Upper lobe of left lung (tissue), 6 donors: ENCODE measurements around the gene VEPH1. TPM values are rescaled to one million over a fixed set of nuclear protein-coding genes. Genes with fewer than 3 reads are reported as not detected.

Experiments used
- ATAC-seq, 2 donors: fragments of 200-7000 bp; cut with Tn5 transposase; one replicate each; pipeline ENCODE4 v1.9.1; 2022; ENCODE audit warnings: mild to moderate bottlenecking in 2 of 2, moderate library complexity in 2 of 2; ENCODE audit not compliant: low FRiP score in 2 of 2
- DNase-seq, 2 donors: peaks; one replicate each; pipeline ENCODE4 v3.0.0-alpha.2; 2019 to 2020
- H3K27ac ChIP-seq, 4 donors: fragments of 200-600 bp; sonication (generic); one replicate each; pipeline ENCODE4 v1.5.1; 2016 to 2019
- H3K27me3 ChIP-seq, 4 donors: fragments of 200-600 bp; sonication (generic); one replicate each; pipeline ENCODE4 v1.5.1; 2017 to 2019
- H3K36me3 ChIP-seq, 4 donors: fragments of 200-600 bp; sonication (generic); one replicate each; pipeline ENCODE4 v1.5.1; 2016 to 2019
- H3K4me1 ChIP-seq, 4 donors: fragments of 200-600 bp; sonication (generic); one replicate each; pipeline ENCODE4 v1.5.1; 2018 to 2019
- H3K4me3 ChIP-seq, 4 donors: fragments of 200-600 bp; sonication (generic); one replicate each; pipeline ENCODE4 v1.5.1; 2017 to 2019; ENCODE audit warnings: mild to moderate bottlenecking in 2 of 4, moderate library complexity in 1 of 4
- H3K9me3 ChIP-seq, 4 donors: fragments of 200-600 bp; sonication (generic); one replicate each; pipeline ENCODE4 v1.5.1; 2018 to 2019
- EP300 ChIP-seq, 4 donors: sonication (generic); formaldehyde crosslinking; IDR thresholded peaks; one replicate each; pipeline ENCODE4 v1.5.1; 2017; ENCODE audit warnings: antibody characterized with exemption in 4 of 4, control low read depth in 2 of 4
- POLR2A ChIP-seq, 4 donors: fragments of 450-650 bp; IDR thresholded peaks; one replicate each; pipeline ENCODE4 v1.5.1; 2016 to 2017; ENCODE audit warnings: antibody characterized with exemption in 4 of 4, mild to moderate bottlenecking in 2 of 4
- POLR2AphosphoS5 ChIP-seq, 2 donors: sonication (generic); formaldehyde crosslinking; IDR thresholded peaks; one replicate each; pipeline ENCODE4 v1.5.1; 2017; ENCODE audit warnings: antibody characterized with exemption in 2 of 2
- WGBS, 2 donors: methylation state at CpG; one replicate each; pipeline ENCODE4 v1.1.5; 2017 to 2018; 5-methylcytosine and 5-hydroxymethylcytosine counted together
- total RNA-seq, 6 donors: library from RNA; depleted of rRNA in 4 of 6; stranded (reverse); fragments of >200 nt in 4 of 6; gene quantifications; one replicate each; pipeline versions ENCODE4 v1.1.0 to v1.2.1, GENCODE V29; 2016 to 2021
- TF ChIP-seq, protein P1 (sequence below), 6 experiments: fragments of 450-650 bp in 4 of 6; fragments of 200-600 bp in 2 of 6; sonication (generic) in 2 of 6; IDR thresholded peaks; one replicate each; pipeline ENCODE4 v1.5.1; 2016 to 2019; ENCODE audit warnings: antibody characterized with exemption in 6 of 6
- donor health status: DM: no; HTN: no; CAD: no; lungs with moderate emphysema.
- donor health status: DM: no; HTN: yes; CAD: no; lungs with severe emphysema.

The VEPH1 gene
- total RNA-seq, 6 donors from 2014 or later = 78.6 to 229 (median 178) TPM

DNA sequence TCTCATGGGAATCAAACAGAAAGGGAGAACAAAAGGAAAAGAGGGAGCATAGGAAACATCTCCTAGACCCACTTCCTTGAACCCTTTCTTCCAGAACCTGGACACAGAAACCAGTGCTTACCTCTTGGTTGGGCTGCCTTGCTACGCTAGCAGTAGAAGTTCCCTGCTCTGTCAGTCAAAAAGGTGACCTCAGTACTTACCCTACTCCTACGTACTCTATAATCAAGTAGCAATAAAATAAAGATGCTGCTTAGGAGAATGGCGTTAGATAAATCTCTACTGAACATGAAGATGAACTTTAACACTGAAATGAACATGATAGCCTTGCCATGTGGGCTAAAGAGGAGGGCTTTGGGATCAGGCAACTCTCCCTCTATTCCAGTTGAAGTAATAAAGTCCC is 7.4 kb downstream of the VEPH1 start:
- peaks cover 0 to 36% (median 15%) of the 10 kb centered on the region in 4 donors for H3K4me1 ChIP-seq
- ATAC-seq = no peak
- TF ChIP-seq EP300 (IDR thresholded peaks at IDR 0.05) (no peak), POLR2AphosphoS5 (IDR thresholded peaks at IDR 0.05) (no peak), POLR2A (IDR thresholded peaks at IDR 0.05) (no peak)
- TF ChIP-seq, protein P1, sequence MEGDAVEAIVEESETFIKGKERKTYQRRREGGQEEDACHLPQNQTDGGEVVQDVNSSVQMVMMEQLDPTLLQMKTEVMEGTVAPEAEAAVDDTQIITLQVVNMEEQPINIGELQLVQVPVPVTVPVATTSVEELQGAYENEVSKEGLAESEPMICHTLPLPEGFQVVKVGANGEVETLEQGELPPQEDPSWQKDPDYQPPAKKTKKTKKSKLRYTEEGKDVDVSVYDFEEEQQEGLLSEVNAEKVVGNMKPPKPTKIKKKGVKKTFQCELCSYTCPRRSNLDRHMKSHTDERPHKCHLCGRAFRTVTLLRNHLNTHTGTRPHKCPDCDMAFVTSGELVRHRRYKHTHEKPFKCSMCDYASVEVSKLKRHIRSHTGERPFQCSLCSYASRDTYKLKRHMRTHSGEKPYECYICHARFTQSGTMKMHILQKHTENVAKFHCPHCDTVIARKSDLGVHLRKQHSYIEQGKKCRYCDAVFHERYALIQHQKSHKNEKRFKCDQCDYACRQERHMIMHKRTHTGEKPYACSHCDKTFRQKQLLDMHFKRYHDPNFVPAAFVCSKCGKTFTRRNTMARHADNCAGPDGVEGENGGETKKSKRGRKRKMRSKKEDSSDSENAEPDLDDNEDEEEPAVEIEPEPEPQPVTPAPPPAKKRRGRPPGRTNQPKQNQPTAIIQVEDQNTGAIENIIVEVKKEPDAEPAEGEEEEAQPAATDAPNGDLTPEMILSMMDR (IDR thresholded peaks at IDR 0.05) = no peak

DNA sequence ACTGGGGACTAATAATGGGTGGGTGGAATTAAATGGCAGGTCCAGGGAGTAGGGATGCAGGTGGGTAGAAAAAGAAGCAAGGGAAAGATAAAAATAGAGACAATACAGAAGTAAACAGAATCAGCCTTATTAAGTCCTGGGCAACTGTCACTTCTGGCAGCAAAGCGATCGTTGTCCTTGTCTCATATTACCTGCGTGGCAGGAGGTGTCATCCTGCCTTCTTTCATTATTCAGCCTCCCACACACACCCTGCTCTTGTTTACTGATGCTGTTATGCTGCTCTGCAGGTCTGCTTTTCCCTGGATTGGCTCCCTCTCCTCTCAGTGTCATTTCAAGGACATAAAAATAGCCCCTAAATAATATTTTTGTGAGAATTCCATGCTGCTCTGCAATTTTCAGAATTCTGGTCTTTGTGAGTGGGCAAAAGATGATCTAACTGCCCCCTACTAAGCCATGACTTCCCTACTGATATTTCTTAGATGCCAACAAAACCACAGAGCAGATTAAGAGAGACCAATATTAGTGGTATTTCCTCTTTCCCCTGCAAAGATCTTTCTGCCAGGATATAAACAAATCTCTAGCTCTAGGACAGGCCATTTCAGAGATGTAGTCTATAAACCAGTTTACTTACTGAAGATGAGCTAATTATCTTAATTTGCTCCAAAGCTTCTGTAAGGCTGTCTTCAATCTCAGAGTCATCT is 8.5 kb downstream of the VEPH1 start:
- DNase-seq (no peak), ATAC-seq (no peak)
- WGBS, 2 donors = 58 to 80% methylated on average over 3 of the region's 3 CpGs
- Histone ChIP-seq H3K4me3 (no peak overlapping the region), H3K9me3 (no peaks in the 10 kb centered on the region), H3K4me1 (peaks cover 0 to 31% (median 13%) of the 10 kb centered on the region in 4 donors), H3K27ac (no peak overlapping the region), H3K36me3 (no peaks in the 10 kb centered on the region), H3K27me3 (no peaks in the 10 kb centered on the region)
- TF ChIP-seq, protein P1 (IDR thresholded peaks at IDR 0.05) = no peak
- TF ChIP-seq POLR2A (IDR thresholded peaks at IDR 0.05) (no peak), POLR2AphosphoS5 (IDR thresholded peaks at IDR 0.05) (no peak), EP300 (IDR thresholded peaks at IDR 0.05) (no peak)

More for the DNA sequence above, 7.4 kb downstream of the VEPH1 start:
- no peak for DNase-seq
- no peaks in the 10 kb centered on the region for H3K9me3 ChIP-seq
- no peak overlapping the region for H3K27ac ChIP-seq
- H3K4me3 ChIP-seq = no peak overlapping the region
- no peaks in the 10 kb centered on the region for H3K36me3 ChIP-seq
- WGBS, 2 donors = 81 to 86% methylated on average over 3 of the region's 3 CpGs
- H3K27me3 ChIP-seq = no peaks in the 10 kb centered on the region

DNA sequence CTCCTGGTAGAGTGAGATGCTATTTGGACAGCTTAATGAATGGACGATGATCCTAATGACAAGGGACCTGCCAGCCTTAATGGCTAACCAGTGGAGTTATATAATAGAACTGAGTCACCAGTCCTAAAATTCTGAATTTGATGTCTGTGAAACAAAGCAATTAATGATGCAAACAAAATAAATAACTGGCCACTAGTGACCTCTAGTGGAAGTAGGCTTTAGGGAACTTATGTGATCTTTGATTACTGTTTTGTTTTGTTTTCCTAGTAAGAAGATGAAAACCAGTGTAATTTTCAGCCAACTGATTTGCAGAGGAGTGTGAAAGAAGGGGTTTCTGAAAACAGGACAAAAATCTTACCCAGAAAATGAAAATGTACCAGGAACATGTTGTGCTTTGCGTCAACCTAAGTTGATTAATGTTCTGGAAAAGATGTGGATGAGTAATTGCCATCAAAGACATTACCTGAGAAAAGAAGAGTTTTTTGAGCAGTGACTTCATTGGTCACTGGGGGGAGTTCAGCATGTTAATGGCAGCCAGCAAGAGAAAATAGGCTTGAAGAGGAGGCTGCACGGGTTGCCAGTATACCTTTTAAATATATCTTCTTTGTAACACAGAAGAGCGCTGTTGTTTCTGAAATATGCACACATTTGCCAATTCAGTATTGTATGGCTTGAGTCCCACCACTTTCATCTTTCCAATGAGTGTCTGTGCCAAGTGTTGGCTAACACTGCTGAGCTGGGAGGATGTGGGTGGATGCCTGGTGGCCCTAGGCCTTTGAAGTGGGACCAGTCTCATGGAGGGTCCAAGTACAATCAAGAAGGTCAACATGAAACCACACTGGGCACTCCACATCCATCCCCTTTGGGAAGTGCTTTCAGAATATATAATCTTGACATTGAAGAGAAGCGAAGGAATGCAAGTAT is 9.3 kb downstream of the VEPH1 start:
- Histone ChIP-seq H3K4me1 (peaks cover 0 to 22% (median 9%) of the 10 kb centered on the region in 4 donors), H3K27ac (no peak overlapping the region), H3K27me3 (no peaks in the 10 kb centered on the region), H3K36me3 (no peaks in the 10 kb centered on the region), H3K9me3 (no peaks in the 10 kb centered on the region), H3K4me3 (no peak overlapping the region)
- 73 to 76% methylated on average over 5 of the region's 5 CpGs for WGBS, 2 donors
- TF ChIP-seq, protein P1 (IDR thresholded peaks at IDR 0.05) = peak; percentile 32 to 59 (median 48)
- no peak for TF ChIP-seq POLR2AphosphoS5 (IDR thresholded peaks at IDR 0.05)
- peak in 1 of 2 donors; percentile 74 for ATAC-seq
- no peak for DNase-seq

DNA sequence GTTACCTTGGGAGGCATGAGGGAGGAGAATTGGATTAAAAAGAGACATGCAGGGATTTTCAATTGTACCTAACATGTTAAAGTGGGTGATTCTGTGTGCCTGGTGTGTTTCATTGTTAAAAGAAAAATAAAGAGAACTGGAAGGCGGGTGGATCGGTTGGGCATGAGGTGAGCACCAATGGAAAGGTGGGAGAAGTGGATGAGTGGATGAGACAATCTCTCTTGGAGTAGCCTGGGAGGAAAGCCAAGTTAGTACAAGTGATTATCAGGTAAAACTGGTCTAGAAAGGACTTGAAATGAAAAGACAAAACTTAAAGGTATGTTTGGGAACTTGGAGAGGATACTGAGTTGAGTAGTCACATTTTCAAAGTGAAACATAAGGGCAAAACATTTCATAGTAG is 12.1 kb downstream of the VEPH1 start:
- Histone ChIP-seq H3K36me3 (no peaks in the 10 kb centered on the region), H3K27me3 (no peaks in the 10 kb centered on the region), H3K4me1 (peaks cover 0 to 18% (median 6%) of the 10 kb centered on the region in 4 donors), H3K27ac (no peak overlapping the region), H3K9me3 (no peaks in the 10 kb centered on the region), H3K4me3 (no peak overlapping the region)
- 64 to 68% methylated on average over 2 of the region's 2 CpGs for WGBS, 2 donors
- TF ChIP-seq EP300 (IDR thresholded peaks at IDR 0.05) = peak in 1 of 4 donors; percentile 27
- TF ChIP-seq, protein P1 (IDR thresholded peaks at IDR 0.05) = no peak
- peak in 1 of 2 donors; percentile 48 for DNase-seq
- ATAC-seq = peak in 1 of 2 donors; percentile 65
